ENCODE data around the gene L1TD1.
"Not testable (repeated sequence)": the region's sequence is repeated elsewhere in the genome, so short reads cannot be mapped to it uniquely, and the experiment has no call there.

L1TD1 gene, protein sequence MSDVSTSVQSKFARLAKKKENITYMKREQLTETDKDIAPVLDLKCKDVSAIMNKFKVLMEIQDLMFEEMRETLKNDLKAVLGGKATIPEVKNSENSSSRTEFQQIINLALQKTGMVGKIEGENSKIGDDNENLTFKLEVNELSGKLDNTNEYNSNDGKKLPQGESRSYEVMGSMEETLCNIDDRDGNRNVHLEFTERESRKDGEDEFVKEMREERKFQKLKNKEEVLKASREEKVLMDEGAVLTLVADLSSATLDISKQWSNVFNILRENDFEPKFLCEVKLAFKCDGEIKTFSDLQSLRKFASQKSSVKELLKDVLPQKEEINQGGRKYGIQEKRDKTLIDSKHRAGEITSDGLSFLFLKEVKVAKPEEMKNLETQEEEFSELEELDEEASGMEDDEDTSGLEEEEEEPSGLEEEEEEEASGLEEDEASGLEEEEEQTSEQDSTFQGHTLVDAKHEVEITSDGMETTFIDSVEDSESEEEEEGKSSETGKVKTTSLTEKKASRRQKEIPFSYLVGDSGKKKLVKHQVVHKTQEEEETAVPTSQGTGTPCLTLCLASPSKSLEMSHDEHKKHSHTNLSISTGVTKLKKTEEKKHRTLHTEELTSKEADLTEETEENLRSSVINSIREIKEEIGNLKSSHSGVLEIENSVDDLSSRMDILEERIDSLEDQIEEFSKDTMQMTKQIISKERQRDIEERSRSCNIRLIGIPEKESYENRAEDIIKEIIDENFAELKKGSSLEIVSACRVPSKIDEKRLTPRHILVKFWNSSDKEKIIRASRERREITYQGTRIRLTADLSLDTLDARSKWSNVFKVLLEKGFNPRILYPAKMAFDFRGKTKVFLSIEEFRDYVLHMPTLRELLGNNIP

DNA sequence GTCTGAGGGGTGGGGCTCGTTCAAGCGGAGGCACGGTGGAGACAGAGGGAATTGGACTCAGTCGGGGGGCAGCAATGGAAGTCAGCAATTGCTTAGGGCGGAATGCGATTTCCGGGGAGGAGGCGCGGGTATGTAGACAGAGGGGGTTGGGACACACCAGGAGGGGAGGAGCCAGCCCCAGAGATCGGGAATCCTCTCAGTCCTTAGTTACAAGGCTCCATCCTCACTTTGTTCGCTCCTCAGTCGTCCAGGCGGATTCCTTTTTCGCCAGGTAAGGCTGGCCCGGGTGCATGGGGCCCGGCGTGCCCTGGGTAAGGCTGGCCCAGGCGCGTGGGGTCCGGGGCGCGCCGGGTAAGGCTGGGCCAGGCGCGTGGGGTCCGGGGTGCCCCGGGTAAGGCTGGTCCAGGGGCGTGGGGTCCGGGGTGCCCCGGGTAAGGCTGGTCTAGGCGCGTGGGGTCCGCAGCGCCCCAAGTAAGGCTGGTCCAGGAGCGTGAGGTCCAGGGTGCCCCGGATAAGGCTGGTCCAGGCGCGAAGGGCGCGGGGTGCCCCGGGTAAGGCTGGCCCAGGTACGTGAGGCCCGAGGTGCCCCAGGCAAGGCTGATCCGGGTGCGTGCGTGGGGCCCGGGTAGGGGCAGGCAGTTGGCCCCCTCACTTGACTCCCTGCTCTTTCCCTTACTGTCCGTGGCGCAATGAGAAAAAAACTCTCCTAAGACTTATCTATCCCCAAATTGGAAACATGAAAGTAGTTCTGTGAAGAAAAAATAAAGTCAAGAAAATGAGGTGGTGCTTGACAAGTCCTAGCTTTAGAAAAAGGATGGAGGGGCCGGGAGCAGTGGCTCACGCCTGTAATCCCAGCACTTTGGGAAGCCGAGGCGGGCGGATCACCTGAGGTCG, at the start of gene L1TD1:
Gene L1TD1, plus strand, starts transcription at position 199 of the 894 bp plus-strand sequence. CDS start 11,780 bp downstream, outside the sequence.
- no peak for DNase-seq (ENCODE audit: low read depth)
- no peak for TF ChIP-seq MAX (IDR thresholded peaks at IDR 0.05; ENCODE audit: low read depth, low read length)
- TF ChIP-seq POLR2A (IDR thresholded peaks at IDR 0.05; ENCODE audit: extremely low read depth, insufficient read length): no peak
- TF ChIP-seq MYC (IDR thresholded peaks at IDR 0.05; ENCODE audit: low read depth, low read length): no peak
- no peak for TF ChIP-seq CTCF (IDR thresholded peaks at IDR 0.05; ENCODE audit: low read depth, low read length)
- H3K4me3 ChIP-seq (ENCODE audit: low read depth, low read length): no peak within 1 kb of the TSS

- TF ChIP-seq CTCF (IDR thresholded peaks at IDR 0.05; ENCODE audit: low read depth, low read length) (no peak), MAX (IDR thresholded peaks at IDR 0.05; ENCODE audit: low read depth, low read length) (no peak), POLR2A (IDR thresholded peaks at IDR 0.05; ENCODE audit: extremely low read depth, insufficient read length) (no peak)
- DNase-seq (ENCODE audit: low read depth): no peak
- no peak overlapping the region for H3K4me3 ChIP-seq (ENCODE audit: low read depth, low read length)
Observed at GRCh38 chr1:62159940-62160348, 34.7 kb upstream of the L1TD1 start.

DNA sequence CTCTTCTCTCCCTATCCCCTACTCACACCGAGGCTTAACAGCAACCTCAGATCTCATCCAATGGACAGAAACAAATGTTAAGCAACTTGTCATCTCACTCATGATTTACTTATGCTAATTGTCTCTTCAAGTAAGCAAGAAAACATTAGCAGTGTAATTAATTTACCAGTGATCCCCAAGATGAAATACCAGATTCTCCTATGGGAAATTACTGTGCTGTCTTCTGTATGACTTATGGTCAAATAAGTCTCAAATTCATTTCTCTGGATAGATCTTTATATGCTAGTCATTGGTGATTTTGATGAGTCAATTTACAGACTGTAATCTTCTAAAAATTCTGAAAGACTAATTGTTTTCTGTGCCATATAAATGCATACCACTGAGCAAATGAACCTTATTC, 32.9 kb upstream of the L1TD1 start:
- no peak for DNase-seq (ENCODE audit: low read depth)
- TF ChIP-seq POLR2A (IDR thresholded peaks at IDR 0.05; ENCODE audit: extremely low read depth, insufficient read length) (no peak), MYC (IDR thresholded peaks at IDR 0.05; ENCODE audit: low read depth, low read length) (no peak), CTCF (IDR thresholded peaks at IDR 0.05; ENCODE audit: low read depth, low read length) (no peak), MAX (IDR thresholded peaks at IDR 0.05; ENCODE audit: low read depth, low read length) (no peak)

GRCh38 chr1:62170380-62170779, 24.3 kb upstream of the L1TD1 start:
- not testable (repeated sequence) for DNase-seq (ENCODE audit: low read depth)

More for the DNA sequence above, 32.9 kb upstream of the L1TD1 start:
- H3K4me3 ChIP-seq (ENCODE audit: low read depth, low read length): no peak overlapping the region

GRCh38 chr1:62175568-62176179, 19.0 kb upstream of the L1TD1 start:
- DNase-seq (ENCODE audit: low read depth): peak; percentile 53
- no peak overlapping the region for H3K4me3 ChIP-seq (ENCODE audit: low read depth, low read length)
- no peak for TF ChIP-seq POLR2A (IDR thresholded peaks at IDR 0.05; ENCODE audit: extremely low read depth, insufficient read length)
- TF ChIP-seq MYC (IDR thresholded peaks at IDR 0.05; ENCODE audit: low read depth, low read length): no peak
- TF ChIP-seq CTCF (IDR thresholded peaks at IDR 0.05; ENCODE audit: low read depth, low read length): peak; percentile 49
- TF ChIP-seq MAX (IDR thresholded peaks at IDR 0.05; ENCODE audit: low read depth, low read length): no peak

More at GRCh38 chr1:62170380-62170779, 24.3 kb upstream of the L1TD1 start:
- not testable (repeated sequence) for H3K4me3 ChIP-seq (ENCODE audit: low read depth, low read length)

Measured in NB4 (cell line).